Measurements from ENCODE around the gene TNFSF15.

DNA sequence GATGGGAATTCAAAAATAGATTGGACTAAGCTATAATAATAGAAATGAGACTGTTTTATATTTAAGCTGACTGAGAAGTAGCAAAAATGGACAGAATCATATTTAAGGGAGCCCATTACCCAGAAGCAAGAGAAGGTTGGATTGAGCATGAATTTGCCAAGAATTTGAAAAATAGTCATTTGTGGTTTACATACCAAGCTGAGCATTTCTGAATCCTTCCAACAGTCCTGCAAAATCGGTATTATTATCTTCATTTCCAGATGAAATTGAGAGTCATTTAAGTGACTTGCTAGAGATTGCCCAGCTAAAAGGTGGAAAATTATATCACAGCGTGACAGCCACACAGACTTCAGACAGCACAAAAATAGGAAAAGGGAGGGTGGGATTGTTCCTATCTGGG is 48.4 kb downstream of the TNFSF15 start:
- TF ChIP-seq, protein P1, sequence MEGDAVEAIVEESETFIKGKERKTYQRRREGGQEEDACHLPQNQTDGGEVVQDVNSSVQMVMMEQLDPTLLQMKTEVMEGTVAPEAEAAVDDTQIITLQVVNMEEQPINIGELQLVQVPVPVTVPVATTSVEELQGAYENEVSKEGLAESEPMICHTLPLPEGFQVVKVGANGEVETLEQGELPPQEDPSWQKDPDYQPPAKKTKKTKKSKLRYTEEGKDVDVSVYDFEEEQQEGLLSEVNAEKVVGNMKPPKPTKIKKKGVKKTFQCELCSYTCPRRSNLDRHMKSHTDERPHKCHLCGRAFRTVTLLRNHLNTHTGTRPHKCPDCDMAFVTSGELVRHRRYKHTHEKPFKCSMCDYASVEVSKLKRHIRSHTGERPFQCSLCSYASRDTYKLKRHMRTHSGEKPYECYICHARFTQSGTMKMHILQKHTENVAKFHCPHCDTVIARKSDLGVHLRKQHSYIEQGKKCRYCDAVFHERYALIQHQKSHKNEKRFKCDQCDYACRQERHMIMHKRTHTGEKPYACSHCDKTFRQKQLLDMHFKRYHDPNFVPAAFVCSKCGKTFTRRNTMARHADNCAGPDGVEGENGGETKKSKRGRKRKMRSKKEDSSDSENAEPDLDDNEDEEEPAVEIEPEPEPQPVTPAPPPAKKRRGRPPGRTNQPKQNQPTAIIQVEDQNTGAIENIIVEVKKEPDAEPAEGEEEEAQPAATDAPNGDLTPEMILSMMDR (conservative IDR thresholded peaks at IDR 0.05 in 1 of 2, IDR thresholded peaks at IDR 0.05 in 1 of 2; ENCODE audit: extremely low read depth in 1 of 2, insufficient read depth in 1 of 2, low read depth in 1 of 2, low read length in 2 of 2): no peak
- no peak for TF ChIP-seq EZH2 (IDR thresholded peaks at IDR 0.05; ENCODE audit: borderline replicate concordance, low read length)

Data from mammary epithelial cell (primary cell).